GM23248 (cell line): Measurements from ENCODE around the gene ADAM19.

Source experiments
- EZH2 ChIP-seq: fragments of 200-600 bp; sonication (generic); IDR thresholded peaks from 2 replicates; pipeline ENCODE4 v1.6.1; 2018; ENCODE audit warnings: antibody characterized with exemption, mild to moderate bottlenecking; ENCODE audit not compliant: insufficient read depth, poor library complexity, severe bottlenecking
- EZH2phosphoT487 ChIP-seq: fragments of 200-600 bp; sonication (generic); IDR thresholded peaks from 2 replicates; pipeline ENCODE4 v1.6.1; 2018; ENCODE audit warnings: antibody characterized with exemption, moderate library complexity, mild to moderate bottlenecking, low read depth; ENCODE audit not compliant: insufficient read depth

- TF ChIP-seq EZH2 (no peak), EZH2phosphoT487 (no peak)
Measured at GRCh38 chr5:157486221-157486681, 89.3 kb downstream of the ADAM19 start.
